ENCODE data around the gene NBPF3.
"Not testable (repeated sequence)": the region's sequence is repeated elsewhere in the genome, so short reads cannot be mapped to it uniquely, and the experiment has no call there.

Gene NBPF3, protein sequence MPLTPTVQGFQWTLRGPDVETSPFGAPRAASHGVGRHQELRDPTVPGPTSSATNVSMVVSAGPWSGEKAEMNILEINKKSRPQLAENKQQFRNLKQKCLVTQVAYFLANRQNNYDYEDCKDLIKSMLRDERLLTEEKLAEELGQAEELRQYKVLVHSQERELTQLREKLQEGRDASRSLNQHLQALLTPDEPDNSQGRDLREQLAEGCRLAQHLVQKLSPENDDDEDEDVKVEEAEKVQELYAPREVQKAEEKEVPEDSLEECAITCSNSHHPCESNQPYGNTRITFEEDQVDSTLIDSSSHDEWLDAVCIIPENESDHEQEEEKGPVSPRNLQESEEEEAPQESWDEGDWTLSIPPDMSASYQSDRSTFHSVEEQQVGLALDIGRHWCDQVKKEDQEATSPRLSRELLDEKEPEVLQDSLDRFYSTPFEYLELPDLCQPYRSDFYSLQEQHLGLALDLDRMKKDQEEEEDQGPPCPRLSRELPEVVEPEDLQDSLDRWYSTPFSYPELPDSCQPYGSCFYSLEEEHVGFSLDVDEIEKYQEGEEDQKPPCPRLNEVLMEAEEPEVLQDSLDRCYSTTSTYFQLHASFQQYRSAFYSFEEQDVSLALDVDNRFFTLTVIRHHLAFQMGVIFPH

DNA sequence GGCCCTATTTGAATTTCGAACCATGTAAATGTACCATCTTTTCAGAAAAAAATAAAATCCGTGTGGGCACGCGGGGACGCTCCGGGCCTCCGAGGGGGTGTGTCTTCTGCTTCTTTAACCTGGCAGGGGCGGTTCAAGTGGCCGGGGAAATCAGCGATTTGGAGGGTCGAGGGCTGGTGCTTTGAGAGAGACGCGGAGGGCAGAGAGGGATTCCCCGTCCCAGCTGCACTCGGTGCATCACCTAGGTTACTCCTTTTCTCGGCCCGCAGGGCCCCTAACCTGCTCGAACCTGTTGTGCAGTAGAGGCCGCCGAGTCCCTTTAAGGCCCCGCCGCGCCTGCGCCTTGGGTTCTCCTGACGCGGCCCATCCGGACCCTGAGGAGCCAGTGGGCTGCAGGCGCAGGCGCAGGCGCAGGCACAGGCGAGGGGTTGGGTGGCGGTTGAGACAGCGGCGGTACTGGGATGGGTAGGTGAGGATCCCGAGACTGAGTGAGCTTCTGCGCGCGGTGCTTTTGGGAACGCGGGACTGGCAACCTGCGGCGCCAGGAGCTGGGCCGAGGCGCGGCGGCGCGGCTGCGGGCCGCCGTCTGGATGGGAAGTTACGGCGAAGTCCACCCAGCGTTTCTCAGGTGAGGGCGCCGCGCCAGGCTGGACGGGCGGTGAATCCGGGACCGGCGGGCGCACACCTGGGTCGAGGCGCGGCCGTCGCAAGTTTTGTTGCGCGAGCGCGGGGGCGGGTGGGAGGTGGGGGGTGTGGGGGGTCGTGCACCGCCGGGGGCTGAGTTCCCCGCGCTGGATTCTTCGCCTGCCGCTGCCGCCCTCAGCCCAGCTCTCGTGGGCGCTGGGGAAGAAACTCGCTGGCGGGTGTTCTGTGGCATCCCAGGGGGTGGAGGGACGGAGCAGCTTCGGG, at the start of gene NBPF3:
Gene NBPF3 (plus strand): TSS at position 417 of the 909 bp plus-strand sequence. CDS start 4,950 bp downstream, outside the sequence.
- DNase-seq (ENCODE audit: low read depth) = peak; percentile 82

GRCh38 chr1:21391497-21391896, 48.4 kb upstream of the NBPF3 start:
- no peak for DNase-seq (ENCODE audit: low read depth)

GRCh38 chr1:21392587-21393263, 47.2 kb upstream of the NBPF3 start:
- DNase-seq (ENCODE audit: low read depth) = no peak

DNA sequence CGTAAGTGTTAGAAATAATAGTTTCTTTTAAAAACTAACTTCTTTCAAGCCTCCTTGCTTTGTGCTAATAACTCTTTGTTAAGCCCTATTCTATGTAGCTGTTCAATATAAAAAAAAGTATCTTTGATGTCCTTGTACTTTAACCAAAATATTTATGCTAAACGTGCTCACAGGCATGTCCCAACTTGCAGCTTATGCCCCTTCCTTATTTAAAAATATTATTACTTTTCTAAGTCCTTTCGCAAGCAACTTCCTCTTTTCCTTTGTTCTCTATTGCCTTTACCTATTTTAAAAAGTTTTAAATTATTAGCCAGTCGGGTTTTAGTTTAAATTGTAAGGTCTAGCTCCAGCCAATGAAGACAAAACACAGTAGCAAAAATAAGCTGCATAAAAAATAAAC, 43.4 kb upstream of the NBPF3 start:
- no peak for DNase-seq (ENCODE audit: low read depth)

- peak; percentile 95 for DNase-seq (ENCODE audit: low read depth)
Measured at GRCh38 chr1:21397813-21398188, 42.1 kb upstream of the NBPF3 start.

GRCh38 chr1:21401726-21402346, 38.1 kb upstream of the NBPF3 start:
- DNase-seq (ENCODE audit: low read depth) = not testable (repeated sequence)

GRCh38 chr1:21406659-21407058, 33.3 kb upstream of the NBPF3 start:
- no peak for DNase-seq (ENCODE audit: low read depth)

DNA sequence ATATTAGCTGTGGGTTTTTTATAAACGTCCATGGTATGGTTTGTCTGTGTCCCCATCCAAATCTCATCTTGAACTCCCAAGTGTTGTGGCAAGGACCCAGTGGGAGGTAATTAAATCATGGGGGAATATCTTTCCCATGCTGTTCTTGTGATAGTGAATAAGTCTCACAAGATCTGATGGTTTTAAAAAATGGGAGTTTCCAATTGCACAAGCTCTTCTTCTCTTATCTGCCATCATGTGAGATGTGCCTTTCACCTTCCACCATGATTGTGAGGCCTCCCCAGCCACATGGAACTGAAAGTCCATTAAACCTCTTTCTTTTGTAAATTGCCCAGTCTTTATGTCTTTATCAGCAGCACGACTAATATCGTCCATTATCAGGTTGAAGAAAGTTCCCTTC, 30.0 kb upstream of the NBPF3 start:
- DNase-seq (ENCODE audit: low read depth) = not testable (repeated sequence)

DNA sequence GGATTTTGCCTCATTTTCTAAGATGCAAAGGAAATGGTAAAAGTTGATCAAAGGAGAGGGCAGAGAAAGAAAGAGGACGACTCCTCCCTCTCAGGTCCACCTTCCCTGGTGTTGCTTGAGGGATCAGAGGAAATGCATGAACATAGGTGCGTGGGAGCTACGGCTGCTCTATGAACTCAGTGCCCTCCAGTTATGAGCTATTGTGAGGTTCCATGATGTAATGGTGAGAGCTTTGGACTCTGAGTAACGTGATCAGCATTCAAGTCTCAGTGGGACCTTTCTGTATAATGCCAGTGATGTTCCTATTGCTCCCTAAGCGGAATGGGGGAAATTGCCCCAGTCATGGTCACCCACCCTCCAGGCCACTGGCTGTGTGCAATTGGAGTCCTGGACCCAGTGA, 25.9 kb upstream of the NBPF3 start:
- no peak for DNase-seq (ENCODE audit: low read depth)

DNA sequence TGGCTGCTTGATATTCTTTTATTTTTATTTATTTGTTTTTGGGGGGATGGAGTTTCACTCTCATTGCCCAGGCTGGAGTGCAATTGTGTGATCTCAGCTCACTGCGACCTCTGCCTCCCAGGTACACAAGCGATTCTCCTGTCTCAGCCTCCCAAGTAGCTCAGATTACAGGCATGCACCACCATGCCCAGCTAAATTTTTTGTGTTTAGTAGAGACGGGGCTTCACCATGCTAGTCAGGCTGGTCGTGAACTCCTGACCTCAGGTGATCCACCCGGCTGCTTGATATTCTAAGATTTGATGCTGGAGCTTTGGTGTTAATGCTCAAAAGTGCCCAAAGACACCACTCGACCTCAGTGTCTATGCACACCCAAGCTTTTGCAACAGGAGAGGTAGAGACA, 19.6 kb upstream of the NBPF3 start:
- DNase-seq (ENCODE audit: low read depth) = not testable (repeated sequence)

DNA sequence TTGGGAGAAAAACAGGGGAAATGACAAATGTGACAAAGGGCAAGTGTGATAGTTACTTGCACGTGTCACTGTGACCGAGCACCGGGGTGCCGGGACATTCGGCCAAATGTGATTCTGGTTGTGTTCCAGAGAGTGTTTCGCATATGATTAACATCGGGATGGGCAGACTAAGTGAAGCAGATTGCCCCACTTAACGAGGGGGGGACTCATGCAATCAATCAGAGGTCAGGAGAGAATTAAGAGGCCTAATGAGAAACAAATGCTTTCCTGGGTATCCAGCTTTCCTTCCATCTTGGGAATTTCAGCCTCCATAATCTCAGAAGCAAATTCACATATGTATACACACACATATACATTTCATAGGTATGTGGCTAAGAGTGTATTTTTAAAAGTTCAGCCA, 18.6 kb upstream of the NBPF3 start:
- DNase-seq (ENCODE audit: low read depth) = not testable (repeated sequence)

GRCh38 chr1:21427798-21428480, 12.0 kb upstream of the NBPF3 start:
- not testable (repeated sequence) for DNase-seq (ENCODE audit: low read depth)

- DNase-seq (ENCODE audit: low read depth) = not testable (repeated sequence)
Measured at GRCh38 chr1:21428481-21429073, 11.4 kb upstream of the NBPF3 start.

GRCh38 chr1:21429210-21429609, 10.7 kb upstream of the NBPF3 start:
- DNase-seq (ENCODE audit: low read depth) = not testable (repeated sequence)

GRCh38 chr1:21430875-21431274, 9.1 kb upstream of the NBPF3 start:
- DNase-seq (ENCODE audit: low read depth) = not testable (repeated sequence)

DNA sequence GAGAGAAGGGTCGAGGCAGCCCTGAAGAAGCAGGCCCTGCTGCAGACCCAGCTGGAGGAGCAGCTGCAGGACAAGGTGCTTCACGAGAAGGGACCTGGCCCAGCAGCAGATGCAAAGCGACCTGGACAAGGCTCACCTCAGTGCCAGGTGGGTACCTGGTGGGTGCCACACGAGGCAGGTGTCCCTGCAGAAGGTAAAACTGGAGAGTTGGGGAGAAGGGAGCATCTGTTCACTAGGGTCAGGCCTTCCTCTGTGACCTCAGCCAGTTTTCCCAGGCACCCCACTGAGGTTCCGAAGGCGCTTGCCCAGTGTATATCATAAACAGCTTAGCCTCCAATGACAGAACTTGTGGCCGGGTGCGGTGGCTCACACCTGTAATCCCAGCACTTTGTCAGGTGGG, 5.5 kb upstream of the NBPF3 start:
- DNase-seq (ENCODE audit: low read depth) = no peak

DNA sequence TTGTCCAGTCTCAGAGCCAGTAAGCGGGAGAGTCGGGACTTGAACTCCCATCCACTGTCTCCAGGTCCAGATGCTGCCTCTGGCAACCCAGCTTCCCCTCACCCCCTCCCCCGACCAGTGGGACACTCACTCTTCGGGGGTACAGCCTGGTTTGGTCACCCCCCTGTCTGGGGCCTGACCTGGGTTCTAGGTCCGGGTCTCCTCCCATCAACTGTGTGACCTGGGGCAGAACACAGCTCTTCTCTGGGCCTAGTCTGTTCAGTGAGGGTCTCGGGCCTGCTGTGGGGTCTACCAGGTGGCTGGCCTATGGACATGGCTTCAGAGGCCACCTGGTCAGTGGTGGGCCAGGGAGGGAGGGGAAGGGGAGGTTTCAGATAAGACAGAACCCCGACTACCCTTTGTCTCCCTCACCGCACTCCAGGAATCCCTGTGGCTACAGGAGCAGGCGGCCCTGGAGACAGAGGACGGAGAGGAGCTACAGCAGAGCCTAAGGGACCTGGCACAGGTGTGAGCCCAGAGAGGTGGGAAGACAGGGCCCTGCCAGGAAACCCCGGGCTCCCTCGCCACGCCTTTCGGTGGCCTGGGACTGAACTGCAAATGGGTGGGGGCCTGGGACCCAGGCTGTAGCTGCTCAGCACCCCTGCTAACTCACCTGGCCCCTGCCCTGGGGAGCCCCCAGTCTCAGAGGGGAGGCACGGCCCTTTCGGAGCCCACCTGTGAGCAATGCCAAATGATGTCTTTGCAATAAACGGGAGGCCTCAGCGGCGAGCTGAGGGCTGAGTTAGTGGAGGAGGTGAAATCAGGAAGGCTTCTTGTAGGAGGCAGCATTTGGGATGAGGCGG, 4.1 kb upstream of the NBPF3 start:
- DNase-seq (ENCODE audit: low read depth) = no peak

- no peak for DNase-seq (ENCODE audit: low read depth)
Measured at GRCh38 chr1:21436488-21437340, 3.2 kb upstream of the NBPF3 start.

- no peak for DNase-seq (ENCODE audit: low read depth)
Measured at GRCh38 chr1:21437341-21437640, 2.6 kb upstream of the NBPF3 start.
